Upper lobe of right lung (tissue), 1 donor: ENCODE results near the gene CEMIP2. TPM values are rescaled to one million over a fixed set of nuclear protein-coding genes. Genes with fewer than 3 reads are reported as not detected.

Source experiments
- ATAC-seq: fragments of 200-7000 bp; cut with Tn5 transposase; one replicate; pipeline ENCODE4 v1.9.1; 2020; ENCODE audit warnings: mild to moderate bottlenecking, moderate library complexity
- DNase-seq: peaks from one replicate; pipeline ENCODE4 v3.0.0-alpha.2; 2020
- H3K27ac ChIP-seq: fragments of 200-600 bp; one replicate; pipeline ENCODE4 v1.8.0; 2022
- H3K27me3 ChIP-seq: fragments of 200-600 bp; one replicate; pipeline ENCODE4 v1.8.0; 2022; ENCODE audit warnings: mild to moderate bottlenecking
- H3K36me3 ChIP-seq: fragments of 200-600 bp; one replicate; pipeline ENCODE4 v1.8.0; 2022
- H3K4me1 ChIP-seq: fragments of 200-600 bp; one replicate; pipeline ENCODE4 v1.8.0; 2022
- H3K4me3 ChIP-seq: fragments of 200-600 bp; one replicate; pipeline ENCODE4 v1.8.0; 2022; ENCODE audit warnings: mild to moderate bottlenecking
- H3K9me3 ChIP-seq: fragments of 200-600 bp; one replicate; pipeline ENCODE4 v1.8.0; 2022
- intact Hi-C: fragments of 100-400 bp; cut with DNase I; formaldehyde crosslinking; loops from one replicate; pipeline ENCODE4 v1.11.0; 2022
- total RNA-seq: library from RNA; stranded (reverse); fragmentation: NEBNext Ultra II Directional; extraction: Animal tissue kit (Norgen Biotek cat#: 25700); gene quantifications from one replicate; pipeline ENCODE4 v1.2.1, GENCODE V29; 2021
- TF ChIP-seq, protein P1 (sequence below): fragments of 200-600 bp; IDR thresholded peaks from one replicate; pipeline ENCODE4 v1.8.0; 2022; ENCODE audit warnings: antibody characterized with exemption
- donor health status: DM: no; HTN: yes; CAD: no; lungs with severe emphysema.

Gene CEMIP2
- total RNA-seq, 1 donor from 2014 or later: 219 TPM

DNA sequence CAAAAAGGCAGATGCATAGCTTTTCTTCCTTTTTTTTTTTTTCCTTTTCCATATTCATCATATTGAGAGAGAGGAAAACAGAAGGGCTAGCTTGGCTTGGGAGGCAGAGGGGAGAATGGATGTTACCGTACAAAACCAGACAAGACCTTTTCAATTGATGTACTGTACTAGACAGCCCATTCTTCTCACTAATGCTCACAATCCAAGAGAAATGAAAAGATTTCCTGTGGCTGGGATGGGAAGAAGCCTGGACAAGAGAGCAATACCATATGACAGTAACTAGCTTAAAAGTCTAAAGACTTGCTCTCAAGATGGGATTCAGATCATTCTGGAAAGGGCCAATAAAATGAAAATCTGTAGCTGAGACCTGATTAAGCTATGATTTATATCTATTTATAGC lies 3.4 kb downstream of the CEMIP2 start:
- H3K4me1 ChIP-seq: peaks cover 48% of the 10 kb centered on the region
- TF ChIP-seq, protein P1, sequence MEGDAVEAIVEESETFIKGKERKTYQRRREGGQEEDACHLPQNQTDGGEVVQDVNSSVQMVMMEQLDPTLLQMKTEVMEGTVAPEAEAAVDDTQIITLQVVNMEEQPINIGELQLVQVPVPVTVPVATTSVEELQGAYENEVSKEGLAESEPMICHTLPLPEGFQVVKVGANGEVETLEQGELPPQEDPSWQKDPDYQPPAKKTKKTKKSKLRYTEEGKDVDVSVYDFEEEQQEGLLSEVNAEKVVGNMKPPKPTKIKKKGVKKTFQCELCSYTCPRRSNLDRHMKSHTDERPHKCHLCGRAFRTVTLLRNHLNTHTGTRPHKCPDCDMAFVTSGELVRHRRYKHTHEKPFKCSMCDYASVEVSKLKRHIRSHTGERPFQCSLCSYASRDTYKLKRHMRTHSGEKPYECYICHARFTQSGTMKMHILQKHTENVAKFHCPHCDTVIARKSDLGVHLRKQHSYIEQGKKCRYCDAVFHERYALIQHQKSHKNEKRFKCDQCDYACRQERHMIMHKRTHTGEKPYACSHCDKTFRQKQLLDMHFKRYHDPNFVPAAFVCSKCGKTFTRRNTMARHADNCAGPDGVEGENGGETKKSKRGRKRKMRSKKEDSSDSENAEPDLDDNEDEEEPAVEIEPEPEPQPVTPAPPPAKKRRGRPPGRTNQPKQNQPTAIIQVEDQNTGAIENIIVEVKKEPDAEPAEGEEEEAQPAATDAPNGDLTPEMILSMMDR: no peak
- DNase-seq: no peak
- H3K36me3 ChIP-seq: no peaks in the 10 kb centered on the region
- no peaks in the 10 kb centered on the region for H3K27me3 ChIP-seq
- peak overlapping the region; percentile 83 for H3K4me3 ChIP-seq
- peak overlapping the region; percentile 17 for H3K27ac ChIP-seq
- intact Hi-C loops: no loop called here
- H3K9me3 ChIP-seq: no peaks in the 10 kb centered on the region
- no peak for ATAC-seq

DNA sequence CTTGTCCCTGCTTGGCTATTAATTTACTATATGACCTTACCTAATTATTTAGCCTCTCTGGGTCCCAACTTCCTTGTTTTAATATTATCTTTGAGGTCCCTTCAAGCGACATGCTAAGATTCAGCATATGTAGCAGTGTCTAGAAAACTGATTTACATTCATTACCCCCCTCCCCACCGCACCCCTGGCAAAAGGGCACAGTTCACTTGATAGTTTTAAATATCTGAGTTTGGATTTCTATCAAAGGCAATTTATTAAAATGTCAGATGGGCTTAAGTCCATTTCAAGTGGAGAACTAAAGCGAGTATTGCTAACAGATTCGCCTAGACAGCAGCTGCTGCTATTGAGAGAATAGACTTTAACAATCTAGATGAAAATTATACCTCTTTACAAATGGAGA lies 3.9 kb downstream of the CEMIP2 start:
- ATAC-seq (no peak), DNase-seq (no peak)
- no peaks in the 10 kb centered on the region for H3K9me3 ChIP-seq
- peak overlapping the region; percentile 83 for H3K4me3 ChIP-seq
- intact Hi-C loops: no loop called here
- no peaks in the 10 kb centered on the region for H3K36me3 ChIP-seq
- H3K4me1 ChIP-seq: peaks cover 44% of the 10 kb centered on the region
- H3K27me3 ChIP-seq: no peaks in the 10 kb centered on the region
- no peak overlapping the region for H3K27ac ChIP-seq
- TF ChIP-seq, protein P1: no peak

GRCh38 chr9:71763832-71764231 lies 4.5 kb downstream of the CEMIP2 start:
- DNase-seq: no peak
- Histone ChIP-seq H3K4me1 (peaks cover 50% of the 10 kb centered on the region), H3K27ac (no peak overlapping the region)

DNA sequence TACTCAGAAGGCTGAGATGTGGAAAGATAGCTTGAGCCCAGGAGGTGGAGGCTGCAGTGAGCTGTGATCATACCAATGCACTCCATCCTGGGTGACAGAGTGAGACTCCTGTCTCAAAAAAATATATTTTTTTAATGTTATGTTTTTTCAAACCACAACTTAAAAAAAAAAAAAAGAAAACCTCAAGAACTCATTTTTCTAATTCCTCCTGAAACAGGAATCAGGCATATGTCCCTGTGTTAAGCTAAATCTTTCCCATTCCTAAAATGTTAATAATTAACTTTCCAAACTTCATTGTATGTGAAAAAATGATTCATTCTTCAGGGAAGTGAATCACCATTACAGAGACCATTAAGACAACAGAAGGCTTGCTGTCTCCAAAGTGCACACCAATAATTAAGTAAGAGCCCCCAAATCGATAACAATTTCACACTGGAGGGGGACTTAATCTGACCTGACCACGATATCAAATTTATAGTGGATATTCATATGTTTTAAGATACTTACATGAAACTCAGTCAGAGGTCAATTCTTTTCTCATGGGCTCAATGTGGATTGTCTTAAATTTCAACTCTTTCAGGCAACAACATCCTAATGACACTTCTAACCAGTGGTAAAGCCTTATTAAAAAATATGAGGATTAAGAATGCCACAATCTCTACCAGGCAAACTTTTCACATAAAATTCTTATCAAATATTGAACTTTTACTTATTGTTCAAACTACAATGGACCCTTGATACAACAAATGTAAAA lies 5.2 kb downstream of the CEMIP2 start:
- H3K4me3 ChIP-seq: peak overlapping the region; percentile 83
- intact Hi-C loops: no loop called here
- no peaks in the 10 kb centered on the region for H3K9me3 ChIP-seq
- no peaks in the 10 kb centered on the region for H3K36me3 ChIP-seq
- no peak overlapping the region for H3K27ac ChIP-seq
- H3K27me3 ChIP-seq: no peaks in the 10 kb centered on the region
- peaks cover 57% of the 10 kb centered on the region for H3K4me1 ChIP-seq
- no peak for ATAC-seq
- TF ChIP-seq, protein P1: no peak
- DNase-seq: no peak

More at GRCh38 chr9:71763832-71764231, 4.5 kb downstream of the CEMIP2 start:
- no peaks in the 10 kb centered on the region for H3K36me3 ChIP-seq
- intact Hi-C loops: no loop called here
- H3K27me3 ChIP-seq: no peaks in the 10 kb centered on the region
- H3K4me3 ChIP-seq: peak overlapping the region; percentile 83
- TF ChIP-seq, protein P1: no peak
- H3K9me3 ChIP-seq: no peaks in the 10 kb centered on the region
- ATAC-seq: no peak

DNA sequence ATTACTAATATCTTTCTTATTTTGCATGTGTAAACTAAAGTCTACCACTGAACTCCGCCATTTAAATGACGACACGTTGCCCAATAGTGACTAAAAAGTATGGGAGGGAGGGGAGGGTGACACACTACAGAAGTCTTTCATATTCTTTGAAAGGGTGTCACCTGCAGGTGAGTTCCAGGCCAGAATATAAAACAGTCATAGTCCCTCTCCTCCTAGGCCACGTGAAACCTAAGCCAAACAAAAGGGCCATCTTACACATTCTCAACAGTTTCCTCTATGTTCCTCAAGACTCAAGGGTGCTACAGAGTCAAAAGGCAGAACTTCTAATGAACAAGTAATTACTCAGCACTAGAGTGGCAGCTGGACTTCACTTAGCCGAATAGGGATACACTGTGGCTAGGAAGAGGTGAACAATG lies 6.4 kb downstream of the CEMIP2 start:
- peaks cover 63% of the 10 kb centered on the region for H3K4me1 ChIP-seq
- intact Hi-C loops: no loop called here
- H3K4me3 ChIP-seq: peak overlapping the region; percentile 0
- H3K36me3 ChIP-seq: no peaks in the 10 kb centered on the region
- TF ChIP-seq, protein P1: no peak
- H3K27ac ChIP-seq: no peak overlapping the region
- ATAC-seq: peak; percentile 91
- no peak for DNase-seq
- no peaks in the 10 kb centered on the region for H3K9me3 ChIP-seq
- H3K27me3 ChIP-seq: no peaks in the 10 kb centered on the region
